Stimulated activated CD8-positive, alpha-beta memory T cell treated with anti-CD3 and anti-CD28 coated beads, Interleukin-7, amount 100 ng/mL, for 1 hour (primary cell): Measurements from ENCODE around the gene CFAP73.

Source experiments
- DNase-seq, 2 donors: peaks; one replicate each; pipeline ENCODE4 v3.0.0-alpha.2; 2020; ENCODE audit warnings: low read depth in 2 of 2

CFAP73 gene

DNA sequence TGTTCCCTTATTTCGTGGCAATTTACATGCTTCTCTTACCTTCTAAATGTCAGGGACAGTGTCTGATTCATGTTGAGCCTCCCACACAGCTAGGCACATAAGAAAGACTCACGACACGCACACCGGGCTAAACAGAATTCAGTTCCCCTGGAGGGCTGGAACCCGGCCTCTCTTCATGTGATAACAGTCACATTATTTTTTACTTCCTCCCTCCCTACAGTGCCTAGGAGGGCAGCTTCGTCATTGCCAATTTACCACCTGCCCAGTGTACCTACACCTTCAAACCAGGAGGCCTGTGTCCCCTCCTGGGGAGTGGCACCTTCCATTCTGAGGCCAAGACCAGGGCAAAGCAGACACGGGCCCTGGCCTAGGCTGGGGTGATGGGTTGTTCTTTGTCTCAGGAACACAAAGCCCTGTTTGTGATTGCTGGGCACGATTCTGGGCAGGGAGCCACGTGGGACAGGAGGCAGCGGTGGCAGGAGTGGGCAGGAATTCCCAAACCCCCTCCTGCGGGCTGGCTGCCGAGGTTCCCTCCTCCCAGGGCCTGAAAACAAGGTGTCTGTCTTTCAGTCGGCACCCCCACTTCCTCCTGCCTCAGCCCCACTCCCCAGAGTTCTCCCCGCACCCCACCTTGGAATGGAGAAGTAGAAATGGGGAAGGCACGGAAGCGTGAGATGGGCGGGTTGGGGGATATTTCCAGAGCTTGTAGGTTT, 7.2 kb upstream of the CFAP73 start:
- DNase-seq, result no peak

GRCh38 chr12:113142886-113143332, 6.6 kb upstream of the CFAP73 start:
- DNase-seq, result no peak

- no peak for DNase-seq
These were observed 5.6 kb upstream of the CFAP73 start for GRCh38 chr12:113143959-113144358.

GRCh38 chr12:113144806-113145205, 4.7 kb upstream of the CFAP73 start:
- no peak for DNase-seq

GRCh38 chr12:113145720-113146551, 3.6 kb upstream of the CFAP73 start:
- DNase-seq, result no peak

DNA sequence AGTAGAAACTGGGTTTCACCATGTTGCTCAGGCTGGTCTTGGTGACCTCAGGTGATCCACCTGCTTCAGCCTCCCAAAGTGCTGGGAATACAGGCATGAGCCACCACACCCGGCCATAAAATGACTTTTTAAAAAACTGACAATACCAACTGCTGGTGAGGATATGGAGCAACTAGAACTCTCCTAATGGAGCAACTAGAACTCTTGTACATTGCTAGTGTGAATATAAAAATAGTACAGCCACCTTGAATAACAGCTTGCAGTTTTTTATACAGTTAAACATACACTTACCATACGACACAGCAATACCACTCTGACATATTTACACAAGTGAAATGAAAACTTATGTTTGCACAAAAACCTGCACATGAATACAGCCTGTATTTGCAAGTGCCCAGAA, 2.5 kb upstream of the CFAP73 start:
- DNase-seq, result no peak

GRCh38 chr12:113151655-113152054, 2.1 kb downstream of the CFAP73 start:
- no peak for DNase-seq

- DNase-seq, result no peak
These were observed 2.8 kb downstream of the CFAP73 start for GRCh38 chr12:113152196-113152834.

DNA sequence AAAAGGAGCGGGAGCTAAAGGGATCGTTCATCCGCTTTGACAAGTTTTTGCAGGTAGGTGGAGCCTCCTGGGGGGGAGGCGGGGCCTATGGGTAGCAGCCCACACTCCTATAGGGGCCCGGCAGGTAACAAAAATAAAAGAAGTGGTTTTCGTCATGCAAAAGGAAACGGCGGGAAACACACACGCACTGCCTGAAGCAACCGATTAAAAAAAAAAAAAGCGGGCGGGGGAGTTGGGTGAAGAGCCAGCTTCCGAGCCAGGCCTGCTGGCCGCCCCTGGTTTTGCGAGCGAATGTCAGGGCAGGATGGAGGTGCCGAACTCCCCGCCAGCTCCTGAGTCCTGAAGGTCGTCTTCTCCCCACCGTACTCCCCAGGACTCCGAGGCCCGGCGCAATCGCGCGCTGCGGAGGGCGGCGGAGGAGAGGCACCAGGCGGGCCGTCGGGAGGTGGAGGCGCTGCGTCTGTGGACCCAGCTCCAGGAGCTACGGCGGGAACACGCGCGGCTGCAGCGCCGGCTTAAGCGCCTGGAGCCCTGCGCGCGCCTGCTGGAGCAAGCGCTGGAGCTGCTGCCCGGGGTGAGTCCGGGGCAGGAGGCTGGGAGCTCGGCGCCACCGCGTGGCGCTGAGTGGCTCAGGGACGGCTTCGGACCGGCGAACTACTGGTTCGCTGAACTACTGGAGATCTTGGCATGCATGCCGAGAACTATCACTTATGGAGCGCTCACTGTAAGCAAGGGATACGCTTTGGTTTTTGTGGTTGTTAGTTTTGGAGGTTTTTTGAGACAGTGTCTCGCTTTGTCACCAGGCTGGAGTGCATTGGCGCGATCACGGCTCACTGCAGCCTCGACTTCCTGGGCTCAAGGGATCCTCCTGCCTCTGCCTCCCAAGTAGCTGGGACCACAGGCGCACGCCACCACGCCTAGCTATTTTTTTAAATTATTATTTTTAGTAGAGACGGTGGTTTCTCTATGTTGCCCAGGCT, 3.6 kb downstream of the CFAP73 start:
- no peak for DNase-seq

DNA sequence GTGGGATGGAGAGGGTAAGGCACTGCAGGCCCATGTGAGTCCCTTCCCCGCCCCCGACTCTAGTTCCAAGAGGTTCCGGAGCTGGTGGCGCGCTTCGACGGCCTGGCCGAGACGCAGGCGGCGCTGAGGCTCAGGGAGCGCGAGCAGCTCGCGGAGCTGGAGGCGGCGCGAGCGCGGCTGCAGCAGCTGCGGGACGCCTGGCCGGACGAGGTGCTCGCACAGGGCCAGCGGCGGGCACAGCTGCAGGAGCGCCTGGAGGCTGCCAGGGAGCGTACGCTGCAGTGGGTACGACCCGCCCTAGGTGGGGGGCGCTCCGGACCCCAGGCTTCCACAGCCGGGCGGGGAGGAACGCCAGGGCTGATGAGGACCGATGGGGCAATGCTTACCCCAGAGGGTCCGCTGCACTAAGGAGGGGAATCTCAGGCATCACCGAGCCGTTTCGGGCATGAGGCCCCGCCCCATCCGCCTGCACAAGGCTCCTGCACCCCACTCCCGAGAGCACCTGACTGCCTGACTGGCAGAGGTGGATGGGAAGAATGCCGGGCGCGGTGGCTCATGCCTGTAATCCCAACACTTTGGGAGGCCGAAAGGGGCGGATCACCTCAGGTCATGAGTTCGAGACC, 4.9 kb downstream of the CFAP73 start:
- no peak for DNase-seq

GRCh38 chr12:113155060-113155459, 5.5 kb downstream of the CFAP73 start:
- DNase-seq, result no peak

DNA sequence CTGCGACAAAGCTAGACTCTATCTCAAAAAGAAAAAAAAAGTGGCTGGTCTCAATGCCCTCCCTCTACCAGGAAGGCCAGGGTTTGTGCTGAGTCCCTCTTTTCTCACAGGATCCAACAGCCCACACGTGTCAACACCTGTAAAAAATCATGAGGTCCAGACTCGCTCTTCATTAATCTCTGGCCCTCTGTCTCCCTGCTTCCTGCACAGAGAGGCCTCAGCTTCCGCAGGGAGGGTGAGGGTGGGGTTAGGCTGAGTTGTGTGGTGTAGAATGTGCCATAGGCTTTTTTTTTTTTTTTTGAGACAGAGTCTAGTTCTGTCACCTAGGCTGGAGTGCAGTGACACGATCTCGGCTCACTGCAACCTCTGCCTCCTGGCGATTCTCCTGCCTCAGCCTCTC, 6.1 kb downstream of the CFAP73 start:
- no peak for DNase-seq

- no peak for DNase-seq
These were observed 7.8 kb downstream of the CFAP73 start for GRCh38 chr12:113157218-113157859.

DNA sequence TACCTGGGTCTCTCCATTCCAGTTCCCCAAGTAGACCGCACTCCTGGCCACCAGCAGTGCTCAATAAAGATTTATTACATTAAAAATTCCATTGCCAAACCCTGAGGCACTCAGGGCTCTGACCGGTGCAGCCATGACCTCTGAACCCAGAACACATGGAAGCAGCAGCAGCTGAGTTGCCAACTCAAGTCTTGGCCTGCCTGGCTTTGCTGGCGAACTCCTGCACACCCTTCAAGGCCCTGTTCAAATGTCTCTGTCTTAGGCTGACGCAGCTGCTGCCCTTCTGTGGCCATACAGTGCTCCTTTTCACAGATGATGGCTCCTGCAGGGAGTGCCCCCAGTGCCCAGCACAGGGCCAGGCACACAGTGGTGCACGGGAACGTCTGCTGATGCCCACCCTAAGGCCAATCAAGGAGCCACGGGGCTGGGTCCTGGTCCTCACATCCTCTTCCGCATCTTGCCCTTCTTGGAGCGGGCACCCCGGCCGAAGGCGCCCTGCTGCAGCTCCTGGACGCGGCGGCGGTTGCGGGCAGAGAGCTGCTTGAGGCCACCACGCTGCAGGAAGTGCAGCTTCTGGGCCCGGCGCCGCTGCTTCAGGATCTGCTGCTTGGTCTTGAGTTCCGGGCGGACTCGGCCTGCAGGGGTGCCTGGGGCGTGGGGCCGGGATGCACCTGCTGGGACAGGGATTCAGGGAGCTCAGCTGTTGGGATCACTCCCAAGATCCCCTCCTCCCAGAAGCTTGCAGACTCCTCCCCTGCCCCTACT, 9.1 kb downstream of the CFAP73 start:
- no peak for DNase-seq

DNA sequence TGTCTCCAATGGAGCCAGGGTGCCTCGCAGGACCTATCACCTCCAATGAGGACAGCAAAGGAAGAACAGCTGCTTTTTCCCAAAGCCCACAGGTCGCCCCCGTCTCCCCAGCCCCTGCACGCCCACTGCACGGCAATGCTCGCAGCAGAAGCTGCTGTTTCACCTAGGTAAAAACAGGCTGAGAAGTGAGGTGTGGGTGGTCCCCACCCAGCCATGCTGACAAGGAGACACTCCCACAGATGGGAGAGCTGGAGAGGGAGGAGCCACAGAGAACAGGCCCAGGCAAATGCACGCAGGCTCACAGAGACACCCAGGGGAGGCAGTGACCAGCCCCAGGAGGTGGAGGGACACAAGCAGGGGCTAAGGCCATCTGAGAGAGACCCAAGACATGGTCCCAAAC, 10.4 kb downstream of the CFAP73 start:
- no peak for DNase-seq

GRCh38 chr12:113161415-113162016, 12.0 kb downstream of the CFAP73 start:
- no peak for DNase-seq

GRCh38 chr12:113162102-113163029, 12.8 kb downstream of the CFAP73 start:
- no peak for DNase-seq

DNA sequence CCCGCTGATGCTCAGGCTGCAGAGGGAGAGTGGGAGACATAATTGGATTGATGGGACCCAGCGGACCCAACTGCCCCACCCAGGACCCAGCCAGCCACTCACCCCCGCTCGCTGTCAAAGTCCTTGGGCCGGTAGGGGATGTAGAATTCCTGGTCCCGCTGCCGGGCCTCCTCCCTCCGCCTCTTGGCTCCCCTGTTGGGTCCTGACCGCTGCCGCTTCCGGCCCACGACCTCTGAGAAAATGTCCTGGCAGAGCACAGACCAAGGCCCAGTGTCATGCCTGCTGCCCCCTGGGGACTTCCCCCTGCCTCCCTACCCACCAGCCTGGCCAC, 13.5 kb downstream of the CFAP73 start:
- DNase-seq, result no peak
